GM18907 (cell line): Measurements from ENCODE around the gene EPHA6.

Source experiments
- ATAC-seq: cut with Tn5 transposase; IDR thresholded peaks from one replicate; pipeline ENCODE4 v1.9.1; 2021; ENCODE audit warnings: mild to moderate bottlenecking, moderate library complexity; ENCODE audit not compliant: unreplicated experiment

The EPHA6 gene

DNA sequence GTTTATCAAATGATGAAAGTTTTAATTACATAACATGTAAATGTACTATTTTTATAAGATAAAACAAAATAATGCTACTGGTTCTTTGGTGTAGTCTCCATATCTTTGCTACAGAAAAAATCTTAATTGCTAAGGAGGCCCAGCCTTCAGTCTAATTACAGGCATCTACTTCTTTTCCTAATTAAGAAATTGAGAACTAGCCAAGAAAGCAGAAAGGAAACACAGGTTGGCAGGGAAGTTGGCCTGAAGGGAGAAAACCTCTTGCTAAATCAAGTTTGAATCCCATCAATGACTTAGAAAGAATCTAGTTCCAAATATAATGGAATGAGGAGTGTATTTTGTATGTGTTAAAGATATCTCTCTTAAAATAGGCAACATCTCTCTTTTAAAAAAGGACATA, 737.8 kb downstream of the EPHA6 start:
- no peak for ATAC-seq

DNA sequence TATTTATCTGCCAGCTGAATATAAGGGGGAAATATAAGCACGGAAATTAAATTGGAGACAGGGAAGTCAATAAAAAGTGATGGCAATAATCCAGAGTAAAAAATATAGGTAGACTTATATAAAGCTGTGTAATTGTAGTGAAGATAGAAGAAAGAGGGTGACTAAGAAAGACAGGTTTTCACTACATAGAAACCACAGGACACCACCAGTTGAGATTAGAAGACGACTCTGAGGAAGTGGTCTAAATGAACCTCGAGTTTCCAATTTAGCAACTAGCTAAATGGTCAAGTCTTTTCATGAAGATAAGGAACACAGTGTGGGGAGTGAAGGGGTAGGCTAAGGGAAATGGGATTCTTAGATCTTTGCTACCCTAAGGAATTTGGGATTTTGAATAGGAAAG, 761.3 kb downstream of the EPHA6 start:
- no peak for ATAC-seq

DNA sequence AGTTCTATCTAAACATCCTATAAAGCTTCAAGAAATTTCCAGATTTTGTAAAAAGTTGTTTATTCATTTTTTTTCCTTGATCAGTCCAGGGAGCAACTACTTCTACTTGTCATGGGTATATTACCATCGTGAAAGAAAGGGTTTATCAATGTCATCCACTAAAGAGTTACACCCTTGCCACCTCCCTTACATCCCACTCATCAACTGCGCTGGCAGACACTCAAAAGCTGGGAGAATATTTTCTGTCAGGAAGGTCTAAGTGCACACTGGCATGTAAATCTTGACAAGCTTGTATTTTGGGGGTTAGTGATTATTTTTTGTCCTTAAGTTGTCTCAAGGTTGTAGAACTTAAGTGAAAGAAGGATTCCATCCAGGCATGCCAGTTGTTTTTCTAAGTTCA, 761.8 kb downstream of the EPHA6 start:
- no peak for ATAC-seq

GRCh38 chr3:97579365-97579764, 765.0 kb downstream of the EPHA6 start:
- ATAC-seq, result peak; percentile 42

DNA sequence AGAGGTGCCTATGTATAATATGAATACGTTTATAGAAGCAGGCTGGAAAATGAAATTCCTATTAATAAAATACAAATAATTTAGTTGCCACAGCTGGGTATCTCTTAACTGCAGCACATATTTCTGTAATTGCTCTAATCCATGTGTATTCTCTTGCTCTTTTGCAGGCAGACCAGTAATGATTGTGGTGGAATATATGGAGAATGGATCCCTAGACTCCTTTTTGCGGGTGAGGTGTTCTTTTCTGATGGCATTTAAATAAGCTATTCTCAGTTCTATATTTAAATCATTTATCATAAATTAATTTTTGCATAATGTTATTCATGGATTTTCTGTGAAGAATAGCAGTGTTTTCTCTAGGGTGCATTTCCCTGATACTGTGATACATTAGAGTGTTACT, 796.2 kb downstream of the EPHA6 start:
- ATAC-seq, result no peak

DNA sequence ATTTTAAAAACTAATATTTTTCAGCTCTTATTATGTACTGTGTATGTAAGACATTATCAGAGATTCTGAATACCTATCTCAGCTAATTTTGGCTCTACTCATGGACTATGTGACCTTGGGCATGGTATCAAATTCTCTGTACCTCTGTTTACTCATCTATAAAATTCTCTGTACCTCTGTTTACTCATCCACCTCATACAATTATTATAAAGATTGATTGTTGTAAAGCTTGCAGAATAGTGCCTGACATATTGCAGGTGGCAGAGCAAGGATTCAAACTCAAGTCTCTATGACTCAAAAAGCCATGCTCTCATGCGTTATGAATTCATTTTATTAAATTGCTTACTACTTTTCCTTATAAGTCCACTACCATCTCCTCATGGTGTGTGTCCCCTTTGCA, 798.2 kb downstream of the EPHA6 start:
- ATAC-seq, result no peak

DNA sequence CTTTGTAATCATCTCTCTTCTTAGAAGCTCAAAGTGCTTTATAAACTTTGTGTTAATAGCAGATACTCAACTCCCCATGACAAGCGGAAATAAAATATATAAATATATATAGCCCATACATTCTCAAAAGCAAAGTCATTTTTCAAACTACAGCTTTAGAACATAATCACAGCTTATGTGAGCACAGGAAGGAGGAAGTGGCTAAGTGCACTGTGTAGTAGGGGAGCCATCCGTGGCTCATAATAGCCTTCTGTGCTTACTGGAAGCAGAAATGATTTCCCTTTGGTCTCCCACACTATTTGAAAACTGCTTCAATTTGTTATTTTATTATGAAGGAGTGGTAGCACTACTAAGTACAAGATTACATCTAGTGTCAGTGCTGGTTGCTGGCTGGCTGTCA, 798.7 kb downstream of the EPHA6 start:
- ATAC-seq, result no peak

DNA sequence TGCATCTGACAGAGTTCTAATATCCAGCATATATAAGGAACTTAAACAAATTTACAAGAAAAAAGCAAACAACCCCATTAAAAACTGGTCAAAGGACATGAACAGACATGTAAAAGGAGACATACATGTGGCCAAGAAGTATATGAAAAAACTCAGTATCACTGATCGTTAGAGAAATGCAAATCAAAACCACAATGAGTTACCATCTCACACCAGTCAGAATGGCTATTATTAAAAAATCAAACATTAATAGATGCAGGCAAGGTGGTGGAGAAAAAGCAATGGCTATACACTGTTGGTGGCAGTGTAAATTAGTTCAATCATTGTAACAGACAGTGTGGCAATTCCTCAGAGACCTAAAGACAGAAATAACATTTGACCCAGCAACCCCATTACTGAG, 806.1 kb downstream of the EPHA6 start:
- ATAC-seq, result peak; percentile 69

DNA sequence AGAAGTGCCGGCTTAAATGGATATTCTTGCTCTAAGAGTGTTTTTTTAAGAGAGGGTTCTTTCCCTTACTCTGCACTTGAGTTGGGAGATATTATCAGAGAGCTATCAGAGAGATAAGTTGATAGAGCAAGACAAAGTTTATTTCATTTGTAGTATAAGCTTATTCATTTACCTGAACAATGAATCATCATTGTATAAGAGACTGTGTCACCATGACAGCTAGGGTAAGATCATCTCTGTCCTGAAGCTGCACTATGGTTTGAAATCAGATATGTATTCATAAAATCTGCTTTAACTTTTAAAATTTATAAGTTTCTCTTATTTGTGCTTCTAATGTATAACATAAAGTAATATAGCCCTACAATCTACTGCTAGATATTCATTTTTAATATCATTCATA, 822.1 kb downstream of the EPHA6 start:
- ATAC-seq, result no peak

DNA sequence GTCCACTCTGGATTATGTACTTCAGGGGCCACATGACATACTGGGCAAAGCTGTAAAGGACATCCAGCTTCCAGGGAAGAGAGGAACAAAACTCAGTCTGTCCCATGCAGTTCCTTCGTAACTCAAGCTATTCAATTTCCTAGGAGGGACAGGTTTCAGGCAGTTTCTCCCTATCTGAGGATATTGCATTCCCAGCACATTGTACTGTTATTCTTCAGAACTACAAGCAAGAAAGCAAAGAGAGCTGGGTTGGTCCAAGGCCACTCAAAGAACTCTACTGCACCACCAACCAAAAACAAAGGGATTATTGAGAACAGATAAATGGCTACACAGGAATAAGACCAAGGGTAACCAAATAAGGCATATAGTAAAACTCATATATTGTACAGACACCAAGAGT, 832.5 kb downstream of the EPHA6 start:
- no peak for ATAC-seq

- no peak for ATAC-seq
Measured at GRCh38 chr3:97647441-97647982, 833.1 kb downstream of the EPHA6 start.

DNA sequence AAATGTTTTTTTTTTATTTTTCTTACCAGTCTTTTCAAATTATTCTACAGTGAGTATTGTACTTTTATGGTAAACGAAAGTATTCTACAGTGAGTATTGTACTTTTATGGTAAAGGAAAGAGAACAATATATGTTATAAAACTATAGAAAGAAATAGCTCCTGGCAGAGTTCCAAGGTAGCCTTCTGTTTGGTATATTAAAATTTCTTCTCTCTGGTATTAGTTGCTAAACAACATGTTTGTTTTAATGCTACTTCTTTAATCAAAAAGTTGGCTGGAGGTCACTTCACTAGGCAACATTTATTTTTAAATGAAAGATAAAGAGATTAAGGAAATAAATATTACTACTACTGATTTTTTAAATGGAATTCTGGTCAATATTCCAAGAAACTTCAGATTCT, 841.6 kb downstream of the EPHA6 start:
- ATAC-seq, result no peak

- no peak for ATAC-seq
Measured at GRCh38 chr3:97656638-97657037, 842.2 kb downstream of the EPHA6 start.

GRCh38 chr3:97658668-97659285, 844.4 kb downstream of the EPHA6 start:
- ATAC-seq, result no peak

GRCh38 chr3:97662264-97662663, 847.9 kb downstream of the EPHA6 start:
- ATAC-seq, result no peak

GRCh38 chr3:97662762-97663161, 848.4 kb downstream of the EPHA6 start:
- ATAC-seq, result no peak

DNA sequence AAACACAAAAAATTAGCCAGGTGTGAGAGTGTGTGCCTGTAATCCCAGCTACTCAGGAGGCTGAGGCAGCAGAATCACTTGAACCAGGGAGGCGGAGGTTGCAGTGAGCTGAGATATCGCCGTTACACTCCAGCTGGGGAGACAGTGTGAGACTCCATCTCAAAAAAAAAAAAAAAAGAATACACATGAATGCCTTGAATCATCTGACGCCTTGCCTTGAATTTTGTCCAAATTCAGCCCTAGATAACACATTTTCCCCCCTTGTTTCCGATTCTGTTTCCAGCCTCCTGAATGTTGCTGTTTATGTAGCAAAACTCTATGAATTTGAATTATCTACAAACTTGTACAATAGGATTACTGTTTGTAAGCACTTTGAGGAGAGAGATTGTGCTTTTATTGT, 851.5 kb downstream of the EPHA6 start:
- ATAC-seq, result no peak

DNA sequence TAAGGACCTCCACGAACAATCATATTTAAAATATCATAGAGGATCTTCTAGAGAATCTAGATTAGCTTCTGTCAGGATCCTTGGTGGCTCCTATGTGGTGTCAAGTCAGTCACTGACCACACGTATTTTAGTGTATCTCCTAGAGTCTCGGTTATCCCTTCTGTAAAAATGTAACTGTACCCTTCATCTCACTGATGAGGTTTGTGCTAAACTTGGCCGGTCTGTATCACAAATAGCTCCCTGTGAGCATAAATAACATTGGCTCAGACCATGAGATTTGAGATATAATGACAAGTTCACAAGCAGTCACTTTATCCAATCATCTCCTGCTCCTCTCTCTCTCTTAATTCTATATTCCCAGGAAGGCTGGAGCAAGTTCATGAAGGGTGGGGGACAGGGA, 856.6 kb downstream of the EPHA6 start:
- no peak for ATAC-seq

DNA sequence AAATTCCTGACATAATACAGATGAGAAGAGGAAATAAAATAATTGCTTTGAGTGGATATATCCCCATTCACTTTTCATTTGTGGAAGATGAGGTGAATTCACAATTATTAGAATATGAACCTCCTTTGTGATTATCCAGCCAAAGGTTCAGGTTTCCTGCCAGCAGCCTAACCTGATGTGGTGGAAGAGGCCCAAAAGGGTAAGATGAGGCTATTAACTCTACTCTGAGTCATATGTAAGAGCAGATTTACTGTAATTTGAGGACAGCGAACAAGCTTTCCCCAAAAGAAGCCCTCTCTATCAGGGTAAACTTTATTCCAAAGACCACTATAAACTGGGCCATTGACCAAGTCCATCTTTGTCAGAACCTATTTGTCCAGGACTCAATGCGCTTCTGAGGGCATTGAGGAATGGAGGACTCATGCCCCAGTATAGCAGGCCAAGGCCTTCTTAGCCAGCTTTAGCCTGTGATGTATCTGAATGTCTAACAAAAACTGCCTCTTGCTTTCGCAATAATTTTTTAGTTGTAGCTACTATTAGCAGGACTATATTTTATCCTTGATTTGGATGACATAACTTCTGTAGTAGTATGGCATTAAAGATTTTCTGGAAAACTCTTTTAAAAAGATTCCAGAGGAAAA, 859.1 kb downstream of the EPHA6 start:
- no peak for ATAC-seq

GRCh38 chr3:97674461-97674860, 860.1 kb downstream of the EPHA6 start:
- ATAC-seq, result no peak

DNA sequence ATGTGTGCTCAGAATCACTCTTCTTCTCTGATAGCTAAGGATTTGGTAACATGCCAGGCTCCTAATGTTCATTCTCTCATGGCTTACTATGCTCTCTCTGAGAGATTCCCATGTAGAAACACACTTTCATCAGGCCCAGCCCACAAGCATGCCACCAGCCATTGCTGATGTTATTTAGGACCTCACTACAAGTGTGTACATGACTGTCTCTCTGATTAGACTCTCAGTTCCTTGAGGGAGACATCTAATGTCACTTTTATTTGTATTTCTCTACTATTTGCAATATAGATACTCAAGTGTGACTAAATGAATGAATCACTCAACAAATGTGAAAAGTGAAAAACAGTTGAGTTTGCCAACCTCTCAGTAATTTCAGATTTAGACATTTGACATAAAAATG, 865.8 kb downstream of the EPHA6 start:
- ATAC-seq, result no peak

- ATAC-seq, result no peak
Measured at GRCh38 chr3:97680696-97681095, 866.3 kb downstream of the EPHA6 start.

DNA sequence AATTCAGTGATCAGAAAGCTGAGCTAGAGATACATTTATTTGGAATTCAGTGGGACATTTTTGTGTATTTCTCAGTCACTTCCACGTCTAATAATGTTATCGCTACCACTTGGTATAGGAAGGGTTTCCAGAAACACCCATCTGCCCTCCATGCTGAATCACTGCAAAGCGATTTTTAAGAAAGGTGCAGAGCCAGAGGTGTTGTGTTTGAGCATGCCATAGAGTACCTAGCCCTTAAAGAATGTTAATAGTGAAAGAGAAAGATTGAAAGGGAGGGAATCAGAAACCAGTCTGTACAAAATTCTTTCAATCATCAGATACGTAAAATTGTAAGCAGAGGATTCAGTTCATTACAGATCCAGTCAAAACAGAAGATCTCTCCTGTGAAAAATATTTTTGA, 870.1 kb downstream of the EPHA6 start:
- no peak for ATAC-seq
